ENCODE data around the gene PDE10A.
A peak's percentile ranks its signal among the peaks of the same experiment; 100 is the strongest.

The PDE10A gene

DNA sequence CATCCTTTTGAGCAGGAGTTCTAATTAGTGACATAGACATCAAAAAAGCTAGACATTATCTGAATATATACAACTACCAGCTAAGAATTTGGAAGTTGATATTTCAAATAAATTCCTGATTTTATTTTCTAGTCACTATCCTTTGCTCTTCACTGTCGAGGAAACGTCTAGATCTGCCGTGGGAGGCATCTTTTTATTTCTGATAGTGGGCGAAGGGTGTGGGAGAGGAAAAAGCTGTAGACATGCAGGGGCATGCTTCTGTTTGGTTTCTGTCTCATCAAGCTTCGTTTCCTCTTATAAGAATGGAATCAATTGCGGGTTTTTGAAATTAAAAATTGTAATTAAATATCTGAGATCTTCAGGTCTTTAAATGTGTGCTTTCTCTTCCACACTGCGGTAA is 337.4 kb downstream of the PDE10A start:
- no peak overlapping the region for H3K4me3 ChIP-seq (ENCODE audit: low read depth, low read length)
- TF ChIP-seq CTCF (IDR thresholded peaks at IDR 0.05; ENCODE audit: control insufficient read depth, extremely low read depth, insufficient read depth), result no peak
- DNase-seq (ENCODE audit: low read depth), result no peak

DNA sequence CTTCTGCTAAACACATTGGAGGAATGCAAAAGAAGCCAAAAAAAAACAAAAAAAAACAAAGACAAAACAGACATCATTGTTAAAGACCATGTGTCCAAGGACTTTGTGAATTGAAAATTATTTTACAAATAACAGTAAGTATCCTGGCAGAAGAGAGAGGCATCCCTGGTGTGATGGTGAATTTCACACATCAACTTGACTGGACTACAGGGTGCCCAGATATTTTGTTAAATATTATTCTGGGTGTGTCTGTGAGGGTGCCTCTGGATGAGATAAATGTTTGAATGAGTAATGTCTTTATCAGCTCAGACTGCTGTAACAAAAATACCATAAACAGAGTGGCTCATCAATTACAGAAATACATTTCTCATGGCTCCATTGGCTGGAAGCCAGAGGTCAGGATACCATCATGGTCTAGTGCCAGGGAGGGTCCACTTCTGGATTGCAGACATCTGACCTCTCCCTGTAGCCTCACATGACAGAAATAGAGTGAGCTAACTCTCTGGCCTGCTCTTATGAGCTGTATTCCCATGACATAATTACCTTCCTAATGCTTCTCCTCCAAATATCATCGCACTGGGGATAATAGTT is 341.4 kb downstream of the PDE10A start:
- TF ChIP-seq CTCF (IDR thresholded peaks at IDR 0.05; ENCODE audit: control insufficient read depth, extremely low read depth, insufficient read depth), result no peak
- no peak overlapping the region for H3K4me3 ChIP-seq (ENCODE audit: low read depth, low read length)
- DNase-seq (ENCODE audit: low read depth), result no peak

GRCh38 chr6:165321150-165321549 is 341.9 kb downstream of the PDE10A start:
- H3K4me3 ChIP-seq (ENCODE audit: low read depth, low read length), result no peak overlapping the region

GRCh38 chr6:165317723-165318122 is 345.3 kb downstream of the PDE10A start:
- H3K4me3 ChIP-seq (ENCODE audit: low read depth, low read length), result no peak overlapping the region
- TF ChIP-seq CTCF (IDR thresholded peaks at IDR 0.05; ENCODE audit: control insufficient read depth, extremely low read depth, insufficient read depth), result no peak
- DNase-seq (ENCODE audit: low read depth), result no peak

More at GRCh38 chr6:165321150-165321549, 341.9 kb downstream of the PDE10A start:
- no peak for TF ChIP-seq CTCF (IDR thresholded peaks at IDR 0.05; ENCODE audit: control insufficient read depth, extremely low read depth, insufficient read depth)
- DNase-seq (ENCODE audit: low read depth), result no peak

- TF ChIP-seq CTCF (IDR thresholded peaks at IDR 0.05; ENCODE audit: control insufficient read depth, extremely low read depth, insufficient read depth), result no peak
- peak within 1 kb of the TSS; percentile 45 for H3K4me3 ChIP-seq (ENCODE audit: low read depth, low read length)
- DNase-seq (ENCODE audit: low read depth), result no peak
Observed at GRCh38 chr6:165308926-165309731, 353.9 kb downstream of the PDE10A start, which contains the start of gene C6orf118. C6orf118 (minus strand) TSS chr6:165309605; CDS start chr6:165309586, 19 bp downstream.

GRCh38 chr6:165306955-165307354 is 356.1 kb downstream of the PDE10A start:
- TF ChIP-seq CTCF (IDR thresholded peaks at IDR 0.05; ENCODE audit: control insufficient read depth, extremely low read depth, insufficient read depth), result no peak

More at GRCh38 chr6:165306955-165307354, 356.1 kb downstream of the PDE10A start:
- H3K4me3 ChIP-seq (ENCODE audit: low read depth, low read length), result no peak overlapping the region
- DNase-seq (ENCODE audit: low read depth), result no peak

Measured in LNCaP clone FGC (cell line).